Activated CD8-positive, alpha-beta memory T cell treated with anti-CD3 and anti-CD28 coated beads, Interleukin-2, amount 50 U/mL, for 24 hours (primary cell): ENCODE data around the gene COL13A1.

ENCODE experiments used
- DNase-seq: peaks from one replicate; pipeline ENCODE4 v3.0.0-alpha.2; 2020; ENCODE audit errors: extremely low read depth

The COL13A1 gene

GRCh38 chr10:69866688-69867461 lies 65.2 kb downstream of the COL13A1 start:
- DNase-seq = no peak

- DNase-seq = no peak
Measured at GRCh38 chr10:69867699-69868558, 66.2 kb downstream of the COL13A1 start.

- DNase-seq = no peak
Measured at GRCh38 chr10:69868821-69869220, 67.1 kb downstream of the COL13A1 start.

GRCh38 chr10:69869291-69869961 lies 67.7 kb downstream of the COL13A1 start:
- DNase-seq = no peak

GRCh38 chr10:69870591-69870990 lies 68.9 kb downstream of the COL13A1 start:
- no peak for DNase-seq

- no peak for DNase-seq
Measured at GRCh38 chr10:69871074-69871473, 69.4 kb downstream of the COL13A1 start.

GRCh38 chr10:69872323-69872722 lies 70.6 kb downstream of the COL13A1 start:
- no peak for DNase-seq

- no peak for DNase-seq
Measured at GRCh38 chr10:69873135-69873639, 71.5 kb downstream of the COL13A1 start.

GRCh38 chr10:69874449-69874848 lies 72.7 kb downstream of the COL13A1 start:
- no peak for DNase-seq

GRCh38 chr10:69875856-69876255 lies 74.2 kb downstream of the COL13A1 start:
- DNase-seq = no peak

- DNase-seq = no peak
Measured at GRCh38 chr10:69876286-69876685, 74.6 kb downstream of the COL13A1 start.

GRCh38 chr10:69876931-69877330 lies 75.2 kb downstream of the COL13A1 start:
- DNase-seq = no peak

- DNase-seq = no peak
Measured at GRCh38 chr10:69878038-69878437, 76.3 kb downstream of the COL13A1 start.

- DNase-seq = no peak
Measured at GRCh38 chr10:69878951-69879350, 77.2 kb downstream of the COL13A1 start.

- no peak for DNase-seq
Measured at GRCh38 chr10:69879634-69880257, 78.0 kb downstream of the COL13A1 start.

GRCh38 chr10:69880301-69881081 lies 78.8 kb downstream of the COL13A1 start:
- no peak for DNase-seq

GRCh38 chr10:69881202-69881601 lies 79.5 kb downstream of the COL13A1 start:
- no peak for DNase-seq

GRCh38 chr10:69883310-69884023 lies 81.8 kb downstream of the COL13A1 start:
- no peak for DNase-seq

GRCh38 chr10:69884024-69884367 lies 82.3 kb downstream of the COL13A1 start:
- no peak for DNase-seq

GRCh38 chr10:69884686-69885085 lies 83.0 kb downstream of the COL13A1 start:
- no peak for DNase-seq
